HepG2 (cell line): ENCODE measurements around the gene SECTM1. TPM values are rescaled to one million over a fixed set of nuclear protein-coding genes. Genes with fewer than 3 reads are reported as not detected.
A peak's percentile ranks its signal among the peaks of the same experiment; 100 is the strongest.

Experiments
- ATF7-NPFF ChIP-seq: sonication (generic); formaldehyde crosslinking; IDR thresholded peaks from 2 replicates; pipeline ENCODE4 v1.8.1; 2023; ENCODE audit warnings: mild to moderate bottlenecking, low read depth, missing genetic modification reagents, moderate library complexity
- ERF ChIP-seq: IDR thresholded peaks from 2 replicates; pipeline ENCODE4 v1.6.1; 2018; ENCODE audit warnings: missing biosample characterization, missing genetic modification reagents
- FOXP1 ChIP-seq, 2 experiments: fragments of 450-650 bp in 1 of 2; IDR thresholded peaks; 2 replicates each; pipeline ENCODE4 v1.6.1; 2017 to 2018; ENCODE audit warnings: antibody characterized with exemption in 1 of 2
- HDAC2 ChIP-seq: sonication (generic); formaldehyde crosslinking; IDR thresholded peaks from 2 replicates; pipeline ENCODE4 v1.4.0; 2020; ENCODE audit warnings: missing genetic modification reagents
- HOXA5 ChIP-seq: sonication (generic); formaldehyde crosslinking; IDR thresholded peaks from 2 replicates; pipeline ENCODE4 v1.4.0; 2020; ENCODE audit warnings: missing genetic modification reagents
- KDM2A ChIP-seq: sonication (generic); formaldehyde crosslinking; IDR thresholded peaks from 2 replicates; pipeline ENCODE4 v1.4.0; 2020; ENCODE audit warnings: low read depth, missing genetic modification reagents, borderline replicate concordance
- MED1 ChIP-seq: sonication (generic); formaldehyde crosslinking; IDR thresholded peaks from 2 replicates; pipeline ENCODE4 v1.4.0; 2020; ENCODE audit warnings: missing genetic modification reagents
- NFE2 ChIP-seq: sonication (generic); formaldehyde crosslinking; IDR thresholded peaks from 2 replicates; pipeline ENCODE4 v1.4.0; 2020; ENCODE audit warnings: missing genetic modification reagents
- PHF20 ChIP-seq: sonication (generic); formaldehyde crosslinking; IDR thresholded peaks from 2 replicates; pipeline ENCODE4 v1.5.0; 2020; ENCODE audit warnings: mild to moderate bottlenecking, missing genetic modification reagents
- TBX2 ChIP-seq: sonication (generic); formaldehyde crosslinking; IDR thresholded peaks from 2 replicates; pipeline ENCODE4 v1.5.0; 2020; ENCODE audit warnings: missing genetic modification reagents, mild to moderate bottlenecking, borderline replicate concordance
- ZNF382 ChIP-seq: sonication (generic); formaldehyde crosslinking; IDR thresholded peaks from 2 replicates; pipeline ENCODE4 v1.5.0; 2020; ENCODE audit warnings: missing genetic modification reagents, mild to moderate bottlenecking, borderline replicate concordance
- ZNF460 ChIP-seq: sonication (generic); formaldehyde crosslinking; IDR thresholded peaks from 2 replicates; pipeline ENCODE4 v1.5.1; 2020; ENCODE audit warnings: missing genetic modification reagents, mild to moderate bottlenecking, borderline replicate concordance
- ZNF501 ChIP-seq: sonication (generic); formaldehyde crosslinking; IDR thresholded peaks from 2 replicates; pipeline ENCODE4 v1.5.1; 2020; ENCODE audit warnings: mild to moderate bottlenecking, moderate library complexity, missing genetic modification reagents
- ZNF577 ChIP-seq: sonication (generic); formaldehyde crosslinking; IDR thresholded peaks from 2 replicates; pipeline ENCODE4 v1.4.0; 2020; ENCODE audit warnings: mild to moderate bottlenecking, low read depth, missing genetic modification reagents, borderline replicate concordance
- ZNF674 ChIP-seq: sonication (generic); formaldehyde crosslinking; IDR thresholded peaks from 2 replicates; pipeline ENCODE4 v1.5.0; 2020; ENCODE audit warnings: low read depth, mild to moderate bottlenecking, missing genetic modification reagents
- polyA plus RNA-seq, 8 experiments: library from polyadenylated mRNA; depleted of rRNA in 3 of 8; stranded (reverse) in 7 of 8; unstranded in 1 of 8; fragments of >200 nt; fragmentation: Illumina TruSeq in 4 of 8; extraction: Trizol in 4 of 8; gene quantifications; 2 replicates each; pipeline versions ENCODE4 v1.2.1 to v1.2.3, GENCODE V29; 2011 to 2016; ENCODE audit warnings: low read depth in 4 of 8, missing spikeins in 1 of 8, mixed read lengths in 1 of 8; ENCODE audit not compliant: insufficient read depth in 1 of 8
- total RNA-seq, 5 experiments: library from RNA; depleted of rRNA; stranded (reverse); fragments of >200 nt; fragmentation: Illumina TruSeq; extraction: Trizol; gene quantifications; 2 replicates each; pipeline ENCODE4 v1.2.3, GENCODE V29; 2016; ENCODE audit warnings: low read depth in 1 of 5
- TF ChIP-seq, protein P1 (sequence below): sonication (generic); IDR thresholded peaks from 2 replicates; pipeline ENCODE4 v1.6.1; 2016; ENCODE audit warnings: low read depth, borderline replicate concordance
- TF ChIP-seq, protein P2 (sequence below): sonication (generic); formaldehyde crosslinking; IDR thresholded peaks from 2 replicates; pipeline ENCODE4 v1.5.1; 2020; ENCODE audit warnings: mild to moderate bottlenecking, missing genetic modification reagents, moderate library complexity
- TF ChIP-seq, protein P3 (sequence below): sonication (generic); formaldehyde crosslinking; IDR thresholded peaks from 2 replicates; pipeline ENCODE4 v1.5.0; 2020; ENCODE audit warnings: mild to moderate bottlenecking, missing genetic modification reagents
- TF ChIP-seq, protein P4 (sequence below): sonication (generic); formaldehyde crosslinking; IDR thresholded peaks from 2 replicates; pipeline ENCODE4 v1.4.0; 2020; ENCODE audit warnings: missing genetic modification reagents

Gene SECTM1
- total and polyA plus RNA-seq, 2 of the 13 experiments (the other 11 are each of a cell fraction or from before 2014, with no cell fraction given): 3.5 to 5.3 TPM

DNA sequence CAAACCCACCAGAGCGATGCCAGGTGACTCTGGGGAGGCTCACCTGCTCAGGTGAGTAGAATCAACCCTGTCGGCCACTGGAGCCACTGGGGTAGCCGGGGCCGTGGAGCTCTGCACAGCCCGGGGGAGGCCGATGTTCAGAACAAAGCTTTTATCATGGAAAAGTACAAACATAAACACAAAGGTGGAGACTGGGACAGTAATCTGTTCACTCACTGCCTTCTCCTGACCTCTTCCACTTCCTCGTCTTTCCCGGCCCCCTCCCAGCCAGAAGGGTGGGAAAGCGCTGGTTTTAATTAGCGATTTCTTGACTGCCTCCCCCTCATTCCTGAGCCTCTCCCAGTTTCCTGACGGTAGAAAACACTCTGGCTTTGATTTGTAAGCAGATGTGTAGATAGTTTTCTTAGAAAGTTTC lies 15.7 kb upstream of the SECTM1 start (continued):
- TF ChIP-seq, protein P1, sequence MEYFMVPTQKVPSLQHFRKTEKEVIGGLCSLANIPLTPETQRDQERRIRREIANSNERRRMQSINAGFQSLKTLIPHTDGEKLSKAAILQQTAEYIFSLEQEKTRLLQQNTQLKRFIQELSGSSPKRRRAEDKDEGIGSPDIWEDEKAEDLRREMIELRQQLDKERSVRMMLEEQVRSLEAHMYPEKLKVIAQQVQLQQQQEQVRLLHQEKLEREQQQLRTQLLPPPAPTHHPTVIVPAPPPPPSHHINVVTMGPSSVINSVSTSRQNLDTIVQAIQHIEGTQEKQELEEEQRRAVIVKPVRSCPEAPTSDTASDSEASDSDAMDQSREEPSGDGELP: 0 out of 2 replicates have a peak, but pooled peaks have one; percentile 34
- TF ChIP-seq ZNF501 (CRISPR knock-in tag) (0 out of 2 replicates have a peak, but pooled peaks have one; percentile 9), HOXA5 (CRISPR knock-in tag) (0 out of 2 replicates have a peak, but pooled peaks have one; percentile 21), HDAC2 (0 out of 2 replicates have a peak, but pooled peaks have one; percentile 14), FOXP1 (IDR thresholded peaks at IDR 0.05) (no peak), FOXP1 (CRISPR knock-in tag; IDR thresholded peaks at IDR 0.05) (0 out of 2 replicates have a peak, but pooled peaks have one; percentile 23), NFE2 (CRISPR knock-in tag) (no peak), MED1 (CRISPR knock-in tag) (peak; percentile 49; the same call in 1 of the 2 replicates), ATF7-NPFF (no peak), ERF (CRISPR knock-in tag) (0 out of 2 replicates have a peak, but pooled peaks have one; percentile 39), ZNF460 (CRISPR knock-in tag) (no peak), ZNF382 (CRISPR knock-in tag) (no peak), PHF20 (CRISPR knock-in tag) (no peak), TBX2 (CRISPR knock-in tag) (peak; percentile 19; the same call in 1 of the 2 replicates), KDM2A (CRISPR knock-in tag) (peak; percentile 39; the same call in 1 of the 2 replicates), ZNF674 (no peak), ZNF577 (CRISPR knock-in tag) (no peak)
- TF ChIP-seq, protein P2, sequence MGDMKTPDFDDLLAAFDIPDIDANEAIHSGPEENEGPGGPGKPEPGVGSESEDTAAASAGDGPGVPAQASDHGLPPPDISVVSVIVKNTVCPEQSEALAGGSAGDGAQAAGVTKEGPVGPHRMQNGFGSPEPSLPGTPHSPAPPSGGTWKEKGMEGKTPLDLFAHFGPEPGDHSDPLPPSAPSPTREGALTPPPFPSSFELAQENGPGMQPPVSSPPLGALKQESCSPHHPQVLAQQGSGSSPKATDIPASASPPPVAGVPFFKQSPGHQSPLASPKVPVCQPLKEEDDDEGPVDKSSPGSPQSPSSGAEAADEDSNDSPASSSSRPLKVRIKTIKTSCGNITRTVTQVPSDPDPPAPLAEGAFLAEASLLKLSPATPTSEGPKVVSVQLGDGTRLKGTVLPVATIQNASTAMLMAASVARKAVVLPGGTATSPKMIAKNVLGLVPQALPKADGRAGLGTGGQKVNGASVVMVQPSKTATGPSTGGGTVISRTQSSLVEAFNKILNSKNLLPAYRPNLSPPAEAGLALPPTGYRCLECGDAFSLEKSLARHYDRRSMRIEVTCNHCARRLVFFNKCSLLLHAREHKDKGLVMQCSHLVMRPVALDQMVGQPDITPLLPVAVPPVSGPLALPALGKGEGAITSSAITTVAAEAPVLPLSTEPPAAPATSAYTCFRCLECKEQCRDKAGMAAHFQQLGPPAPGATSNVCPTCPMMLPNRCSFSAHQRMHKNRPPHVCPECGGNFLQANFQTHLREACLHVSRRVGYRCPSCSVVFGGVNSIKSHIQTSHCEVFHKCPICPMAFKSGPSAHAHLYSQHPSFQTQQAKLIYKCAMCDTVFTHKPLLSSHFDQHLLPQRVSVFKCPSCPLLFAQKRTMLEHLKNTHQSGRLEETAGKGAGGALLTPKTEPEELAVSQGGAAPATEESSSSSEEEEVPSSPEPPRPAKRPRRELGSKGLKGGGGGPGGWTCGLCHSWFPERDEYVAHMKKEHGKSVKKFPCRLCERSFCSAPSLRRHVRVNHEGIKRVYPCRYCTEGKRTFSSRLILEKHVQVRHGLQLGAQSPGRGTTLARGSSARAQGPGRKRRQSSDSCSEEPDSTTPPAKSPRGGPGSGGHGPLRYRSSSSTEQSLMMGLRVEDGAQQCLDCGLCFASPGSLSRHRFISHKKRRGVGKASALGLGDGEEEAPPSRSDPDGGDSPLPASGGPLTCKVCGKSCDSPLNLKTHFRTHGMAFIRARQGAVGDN (CRISPR knock-in tag): peak; percentile 63
- TF ChIP-seq, protein P3, sequence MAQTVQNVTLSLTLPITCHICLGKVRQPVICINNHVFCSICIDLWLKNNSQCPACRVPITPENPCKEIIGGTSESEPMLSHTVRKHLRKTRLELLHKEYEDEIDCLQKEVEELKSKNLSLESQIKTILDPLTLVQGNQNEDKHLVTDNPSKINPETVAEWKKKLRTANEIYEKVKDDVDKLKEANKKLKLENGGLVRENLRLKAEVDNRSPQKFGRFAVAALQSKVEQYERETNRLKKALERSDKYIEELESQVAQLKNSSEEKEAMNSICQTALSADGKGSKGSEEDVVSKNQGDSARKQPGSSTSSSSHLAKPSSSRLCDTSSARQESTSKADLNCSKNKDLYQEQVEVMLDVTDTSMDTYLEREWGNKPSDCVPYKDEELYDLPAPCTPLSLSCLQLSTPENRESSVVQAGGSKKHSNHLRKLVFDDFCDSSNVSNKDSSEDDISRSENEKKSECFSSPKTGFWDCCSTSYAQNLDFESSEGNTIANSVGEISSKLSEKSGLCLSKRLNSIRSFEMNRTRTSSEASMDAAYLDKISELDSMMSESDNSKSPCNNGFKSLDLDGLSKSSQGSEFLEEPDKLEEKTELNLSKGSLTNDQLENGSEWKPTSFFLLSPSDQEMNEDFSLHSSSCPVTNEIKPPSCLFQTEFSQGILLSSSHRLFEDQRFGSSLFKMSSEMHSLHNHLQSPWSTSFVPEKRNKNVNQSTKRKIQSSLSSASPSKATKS: no peak
- TF ChIP-seq, protein P4, sequence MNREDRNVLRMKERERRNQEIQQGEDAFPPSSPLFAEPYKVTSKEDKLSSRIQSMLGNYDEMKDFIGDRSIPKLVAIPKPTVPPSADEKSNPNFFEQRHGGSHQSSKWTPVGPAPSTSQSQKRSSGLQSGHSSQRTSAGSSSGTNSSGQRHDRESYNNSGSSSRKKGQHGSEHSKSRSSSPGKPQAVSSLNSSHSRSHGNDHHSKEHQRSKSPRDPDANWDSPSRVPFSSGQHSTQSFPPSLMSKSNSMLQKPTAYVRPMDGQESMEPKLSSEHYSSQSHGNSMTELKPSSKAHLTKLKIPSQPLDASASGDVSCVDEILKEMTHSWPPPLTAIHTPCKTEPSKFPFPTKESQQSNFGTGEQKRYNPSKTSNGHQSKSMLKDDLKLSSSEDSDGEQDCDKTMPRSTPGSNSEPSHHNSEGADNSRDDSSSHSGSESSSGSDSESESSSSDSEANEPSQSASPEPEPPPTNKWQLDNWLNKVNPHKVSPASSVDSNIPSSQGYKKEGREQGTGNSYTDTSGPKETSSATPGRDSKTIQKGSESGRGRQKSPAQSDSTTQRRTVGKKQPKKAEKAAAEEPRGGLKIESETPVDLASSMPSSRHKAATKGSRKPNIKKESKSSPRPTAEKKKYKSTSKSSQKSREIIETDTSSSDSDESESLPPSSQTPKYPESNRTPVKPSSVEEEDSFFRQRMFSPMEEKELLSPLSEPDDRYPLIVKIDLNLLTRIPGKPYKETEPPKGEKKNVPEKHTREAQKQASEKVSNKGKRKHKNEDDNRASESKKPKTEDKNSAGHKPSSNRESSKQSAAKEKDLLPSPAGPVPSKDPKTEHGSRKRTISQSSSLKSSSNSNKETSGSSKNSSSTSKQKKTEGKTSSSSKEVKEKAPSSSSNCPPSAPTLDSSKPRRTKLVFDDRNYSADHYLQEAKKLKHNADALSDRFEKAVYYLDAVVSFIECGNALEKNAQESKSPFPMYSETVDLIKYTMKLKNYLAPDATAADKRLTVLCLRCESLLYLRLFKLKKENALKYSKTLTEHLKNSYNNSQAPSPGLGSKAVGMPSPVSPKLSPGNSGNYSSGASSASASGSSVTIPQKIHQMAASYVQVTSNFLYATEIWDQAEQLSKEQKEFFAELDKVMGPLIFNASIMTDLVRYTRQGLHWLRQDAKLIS (CRISPR knock-in tag): no peak
